Smooth muscle cell (in vitro differentiated cells): Measurements from ENCODE around the gene KRTAP4-4. TPM values are rescaled to one million over a fixed set of nuclear protein-coding genes. Genes with fewer than 3 reads are reported as not detected.
"Not testable (repeated sequence)": the region's sequence is repeated elsewhere in the genome, so short reads cannot be mapped to it uniquely, and the experiment has no call there.

Source experiments
- DNase-seq: peaks from one replicate; lab custom pipeline; 2025; ENCODE audit not compliant: unreplicated experiment; lab: John Stamatoyannopoulos, UW
- H2AFZ ChIP-seq: fragments of 200-600 bp; sonication (generic); 2 replicates; pipeline ENCODE4 v1.6.0; 2016; ENCODE audit warnings: antibody characterized with exemption, low read depth, mild to moderate bottlenecking
- H3F3A ChIP-seq: fragments of 200-600 bp; sonication (generic); 2 replicates; pipeline ENCODE4 v1.6.0; 2017; ENCODE audit warnings: antibody characterized with exemption, low read depth
- H3K27ac ChIP-seq: fragments of 200-600 bp; sonication (generic); 2 replicates; pipeline ENCODE4 v1.5.1; 2016; ENCODE audit warnings: low read depth, mild to moderate bottlenecking
- H3K27me3 ChIP-seq: fragments of 200-600 bp; sonication (generic); 2 replicates; pipeline ENCODE4 v1.6.1; 2016; ENCODE audit warnings: low read depth, mild to moderate bottlenecking
- H3K36me3 ChIP-seq: fragments of 200-600 bp; sonication (generic); 2 replicates; pipeline ENCODE4 v1.5.1; 2016; ENCODE audit warnings: low read depth
- H3K4me1 ChIP-seq: fragments of 200-600 bp; sonication (generic); 2 replicates; pipeline ENCODE4 v1.5.1; 2016; ENCODE audit warnings: low read depth
- H3K4me2 ChIP-seq: fragments of 200-600 bp; sonication (generic); 2 replicates; pipeline ENCODE4 v1.6.0; 2016; ENCODE audit warnings: mild to moderate bottlenecking
- H3K4me3 ChIP-seq: fragments of 200-600 bp; sonication (generic); 2 replicates; pipeline ENCODE4 v1.5.1; 2016; ENCODE audit warnings: mild to moderate bottlenecking
- H3K79me2 ChIP-seq: fragments of 200-600 bp; sonication (generic); 2 replicates; pipeline ENCODE4 v1.6.0; 2016; ENCODE audit warnings: low read depth, mild to moderate bottlenecking
- H3K9ac ChIP-seq: fragments of 200-600 bp; sonication (generic); 2 replicates; pipeline ENCODE4 v1.6.0; 2016; ENCODE audit warnings: low read depth
- H3K9me3 ChIP-seq: fragments of 200-600 bp; sonication (generic); replicated peaks from 2 replicates; pipeline ENCODE4 v1.5.1; 2016; ENCODE audit warnings: low read depth
- H4K20me1 ChIP-seq: fragments of 200-600 bp; sonication (generic); 2 replicates; pipeline ENCODE4 v1.6.0; 2016; ENCODE audit warnings: low read depth
- WGBS: methylation state at CpG from one replicate; pipeline ENCODE4 v1.1.7; 2016; ENCODE audit warnings: low lambda C conversion rate; 5-methylcytosine and 5-hydroxymethylcytosine counted together
- polyA plus RNA-seq: library from polyadenylated mRNA; unstranded; fragments of >200 nt; fragmentation: Nextera tagmentation; extraction: Ambion mirVana; gene quantifications from 2 replicates; pipeline ENCODE4 v1.2.1, GENCODE V29; 2016
- total RNA-seq: library from RNA; depleted of rRNA; stranded (reverse); fragments of >200 nt; gene quantifications from 2 replicates; pipeline ENCODE4 v1.2.3, GENCODE V29; 2014
- TF ChIP-seq, protein P1 (sequence below): fragments of 200-600 bp; sonication (generic); IDR thresholded peaks from 2 replicates; pipeline ENCODE4 v1.5.1; 2017; ENCODE audit warnings: borderline replicate concordance, mild to moderate bottlenecking, antibody characterized with exemption; ENCODE audit not compliant: insufficient read depth, poor library complexity, severe bottlenecking

Gene KRTAP4-4
- total RNA-seq (not detected in 2 replicates), polyA plus RNA-seq (not detected in 2 replicates)

GRCh38 chr17:41160648-41161047 is at the start of gene KRTAP4-4:
Gene KRTAP4-4 (minus strand): TSS chr17:41160748. CDS start chr17:41160691, 57 bp downstream.
- H3F3A ChIP-seq = no peaks in the 10 kb centered on the region

DNA sequence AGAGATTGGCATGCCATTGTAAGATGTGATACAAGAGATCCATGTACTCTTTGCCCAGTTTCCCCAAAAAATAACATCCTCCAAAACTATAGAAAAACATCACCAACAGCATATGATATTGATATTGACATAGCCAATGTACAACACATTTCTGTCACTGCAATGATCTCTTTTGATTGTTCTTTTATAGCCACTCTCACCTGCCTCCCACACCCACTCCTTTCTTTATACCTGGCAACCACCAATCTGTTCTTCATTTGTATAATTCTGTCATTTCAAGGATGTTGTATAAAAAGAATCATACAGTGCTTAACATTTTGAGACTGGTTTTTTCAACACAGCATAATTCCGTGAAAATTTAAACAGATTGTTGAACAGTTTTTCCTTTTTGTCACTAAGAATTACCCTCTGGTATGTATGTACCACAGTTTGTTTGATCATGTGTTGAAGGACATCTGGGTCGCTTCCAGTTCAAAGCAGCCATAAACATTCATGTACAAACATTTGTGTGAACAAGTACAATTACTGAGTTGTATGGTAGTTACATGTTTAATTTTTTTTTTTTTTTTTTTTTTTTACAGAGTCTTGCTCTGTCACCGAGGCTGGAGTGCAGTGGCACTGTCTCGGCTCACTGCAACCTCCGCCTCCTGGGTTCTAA is 39.0 kb upstream of the KRTAP4-4 start:
- Histone ChIP-seq H4K20me1 (no peaks in the 10 kb centered on the region), H3K4me1 (no peaks in the 10 kb centered on the region), H3K27me3 (no peaks in the 10 kb centered on the region), H3K4me2 (no peak overlapping the region), H3K36me3 (no peaks in the 10 kb centered on the region), H3F3A (no peaks in the 10 kb centered on the region), H2AFZ (no peak overlapping the region), H3K9ac (no peak overlapping the region), H3K27ac (no peak overlapping the region), H3K79me2 (no peaks in the 10 kb centered on the region), H3K4me3 (no peak overlapping the region), H3K9me3 (peaks cover 3% of the 10 kb centered on the region)
- 73% methylated on average over 5 of the region's 5 CpGs for WGBS
- no peak for DNase-seq
- TF ChIP-seq, protein P1, sequence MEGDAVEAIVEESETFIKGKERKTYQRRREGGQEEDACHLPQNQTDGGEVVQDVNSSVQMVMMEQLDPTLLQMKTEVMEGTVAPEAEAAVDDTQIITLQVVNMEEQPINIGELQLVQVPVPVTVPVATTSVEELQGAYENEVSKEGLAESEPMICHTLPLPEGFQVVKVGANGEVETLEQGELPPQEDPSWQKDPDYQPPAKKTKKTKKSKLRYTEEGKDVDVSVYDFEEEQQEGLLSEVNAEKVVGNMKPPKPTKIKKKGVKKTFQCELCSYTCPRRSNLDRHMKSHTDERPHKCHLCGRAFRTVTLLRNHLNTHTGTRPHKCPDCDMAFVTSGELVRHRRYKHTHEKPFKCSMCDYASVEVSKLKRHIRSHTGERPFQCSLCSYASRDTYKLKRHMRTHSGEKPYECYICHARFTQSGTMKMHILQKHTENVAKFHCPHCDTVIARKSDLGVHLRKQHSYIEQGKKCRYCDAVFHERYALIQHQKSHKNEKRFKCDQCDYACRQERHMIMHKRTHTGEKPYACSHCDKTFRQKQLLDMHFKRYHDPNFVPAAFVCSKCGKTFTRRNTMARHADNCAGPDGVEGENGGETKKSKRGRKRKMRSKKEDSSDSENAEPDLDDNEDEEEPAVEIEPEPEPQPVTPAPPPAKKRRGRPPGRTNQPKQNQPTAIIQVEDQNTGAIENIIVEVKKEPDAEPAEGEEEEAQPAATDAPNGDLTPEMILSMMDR = no peak

More at GRCh38 chr17:41160648-41161047, at the start of gene KRTAP4-4:
- no peak for DNase-seq
- no peaks in the 10 kb centered on the region for H3K36me3 ChIP-seq
- H3K9me3 ChIP-seq = no peaks in the 10 kb centered on the region
- TF ChIP-seq, protein P1 = no peak
- no peak within 1 kb of the TSS for H3K9ac ChIP-seq
- no peak within 1 kb of the TSS for H3K4me3 ChIP-seq
- WGBS = 89% methylated on average over 1 of the region's 1 CpG
- no peak within 1 kb of the TSS for H3K27ac ChIP-seq
- no peak within 1 kb of the TSS for H2AFZ ChIP-seq
- no peaks in the 10 kb centered on the region for H3K4me1 ChIP-seq
- H3K4me2 ChIP-seq = no peak within 1 kb of the TSS
- H3K27me3 ChIP-seq = peaks cover 4% of the 10 kb centered on the region
- H3K79me2 ChIP-seq = no peaks in the 10 kb centered on the region
- H4K20me1 ChIP-seq = no peaks in the 10 kb centered on the region

DNA sequence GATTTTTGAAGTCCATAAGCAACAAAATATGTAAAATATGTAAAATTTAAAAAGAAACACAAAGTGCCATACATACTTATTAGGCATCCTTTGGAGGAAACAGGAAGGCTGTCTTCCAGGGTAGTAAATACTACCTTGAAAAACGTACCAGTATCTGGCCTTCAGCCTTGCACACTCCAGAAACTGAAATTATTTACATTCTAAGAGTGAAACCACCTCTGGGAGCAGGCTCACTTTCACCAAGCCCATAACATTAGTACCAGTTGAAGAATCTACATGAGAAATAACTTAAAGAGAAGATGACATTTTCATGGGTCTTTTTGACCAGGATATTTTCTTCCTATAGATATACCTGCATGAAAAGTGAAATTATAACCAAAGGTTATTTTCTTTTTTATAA is 35.5 kb upstream of the KRTAP4-4 start:
- Histone ChIP-seq H3K4me2 (no peak overlapping the region), H4K20me1 (no peaks in the 10 kb centered on the region), H3K4me3 (no peak overlapping the region), H3K9me3 (peaks cover 3% of the 10 kb centered on the region), H2AFZ (no peak overlapping the region), H3K4me1 (no peaks in the 10 kb centered on the region), H3F3A (no peaks in the 10 kb centered on the region), H3K27ac (no peak overlapping the region), H3K27me3 (no peaks in the 10 kb centered on the region), H3K36me3 (no peaks in the 10 kb centered on the region), H3K9ac (no peak overlapping the region), H3K79me2 (no peaks in the 10 kb centered on the region)
- no peak for DNase-seq
- TF ChIP-seq, protein P1 = no peak
- WGBS = 58% methylated on average over 1 of the region's 1 CpG

- Histone ChIP-seq H3K79me2 (no peaks in the 10 kb centered on the region), H2AFZ (no peak overlapping the region), H3K4me1 (no peaks in the 10 kb centered on the region), H3K4me3 (no peak overlapping the region), H3K27ac (no peak overlapping the region), H3F3A (no peaks in the 10 kb centered on the region), H4K20me1 (no peaks in the 10 kb centered on the region), H3K9ac (no peak overlapping the region), H3K36me3 (no peaks in the 10 kb centered on the region), H3K9me3 (no peaks in the 10 kb centered on the region), H3K4me2 (no peak overlapping the region), H3K27me3 (peaks cover 9% of the 10 kb centered on the region)
- DNase-seq = no peak
- WGBS = 85% methylated on average over 3 of the region's 3 CpGs
- TF ChIP-seq, protein P1 = no peak
Observed at GRCh38 chr17:41190328-41190727, 29.8 kb upstream of the KRTAP4-4 start.

DNA sequence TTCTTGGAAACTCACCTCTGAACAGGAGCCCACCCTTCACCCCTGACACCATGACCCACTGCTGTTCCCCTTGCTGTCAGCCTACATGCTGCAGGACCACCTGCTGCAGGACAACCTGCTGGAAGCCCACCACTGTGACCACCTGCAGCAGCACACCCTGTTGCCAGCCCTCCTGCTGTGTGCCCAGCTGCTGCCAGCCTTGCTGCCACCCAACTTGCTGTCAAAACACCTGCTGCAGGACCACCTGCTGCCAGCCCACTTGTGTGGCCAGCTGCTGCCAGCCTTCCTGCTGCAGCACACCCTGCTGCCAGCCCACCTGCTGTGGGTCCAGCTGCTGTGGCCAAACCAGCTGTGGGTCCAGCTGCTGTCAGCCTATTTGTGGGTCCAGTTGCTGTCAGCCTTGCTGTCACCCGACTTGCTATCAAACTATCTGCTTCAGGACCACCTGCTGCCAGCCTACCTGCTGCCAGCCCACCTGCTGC is 29.3 kb upstream of the KRTAP4-4 start, which contains the start of gene KRTAP9-1:
KRTAP9-1 (plus strand) TSS at position 51 of the 482 bp plus-strand sequence; CDS start at position 51, 0 bp downstream.
- not testable (repeated sequence) for H3K4me3 ChIP-seq, H3K27ac ChIP-seq, DNase-seq

More for the DNA sequence above, 29.3 kb upstream of the KRTAP4-4 start, which contains the start of gene KRTAP9-1:
- 80% methylated on average over 1 of the region's 1 CpG for WGBS
- H3F3A ChIP-seq, H3K9me3 ChIP-seq, H3K9ac ChIP-seq, H3K4me1 ChIP-seq, H3K79me2 ChIP-seq, H4K20me1 ChIP-seq, H3K27me3 ChIP-seq, H3K4me2 ChIP-seq, H2AFZ ChIP-seq, H3K36me3 ChIP-seq: not testable (repeated sequence)
